Adipocyte (in vitro differentiated cells): ENCODE data around the gene PLPP7.
A peak's percentile ranks its signal among the peaks of the same experiment; 100 is the strongest.

Experiments
- DNase-seq: peaks from one replicate; pipeline ENCODE4 v3.0.0-alpha.2; 2015; ENCODE audit warnings: low read depth
- H3K27me3 ChIP-seq: replicated peaks from 2 replicates; pipeline ENCODE4 v1.7.0; 2013; ENCODE audit warnings: mild to moderate bottlenecking, low read length, moderate library complexity; ENCODE audit not compliant: control insufficient read depth, insufficient read depth
- H3K36me3 ChIP-seq: 2 replicates; pipeline ENCODE4 v1.7.0; 2013; ENCODE audit warnings: low read length, mild to moderate bottlenecking, moderate library complexity; ENCODE audit not compliant: control insufficient read depth, insufficient read depth, severe bottlenecking
- H3K4me1 ChIP-seq: 2 replicates; pipeline ENCODE4 v1.7.0; 2013; ENCODE audit warnings: mild to moderate bottlenecking, low read length, moderate library complexity; ENCODE audit not compliant: control insufficient read depth, insufficient read depth
- H3K4me3 ChIP-seq: 2 replicates; pipeline ENCODE4 v1.7.0; 2013; ENCODE audit warnings: mild to moderate bottlenecking, low read length, moderate library complexity
- H3K9ac ChIP-seq: 2 replicates; pipeline ENCODE4 v1.7.0; 2013; ENCODE audit warnings: mild to moderate bottlenecking, low read length, moderate library complexity
- H3K9me3 ChIP-seq: 2 replicates; pipeline ENCODE4 v1.7.0; 2013; ENCODE audit warnings: mild to moderate bottlenecking, low read length, moderate library complexity; ENCODE audit not compliant: control insufficient read depth

Gene PLPP7

DNA sequence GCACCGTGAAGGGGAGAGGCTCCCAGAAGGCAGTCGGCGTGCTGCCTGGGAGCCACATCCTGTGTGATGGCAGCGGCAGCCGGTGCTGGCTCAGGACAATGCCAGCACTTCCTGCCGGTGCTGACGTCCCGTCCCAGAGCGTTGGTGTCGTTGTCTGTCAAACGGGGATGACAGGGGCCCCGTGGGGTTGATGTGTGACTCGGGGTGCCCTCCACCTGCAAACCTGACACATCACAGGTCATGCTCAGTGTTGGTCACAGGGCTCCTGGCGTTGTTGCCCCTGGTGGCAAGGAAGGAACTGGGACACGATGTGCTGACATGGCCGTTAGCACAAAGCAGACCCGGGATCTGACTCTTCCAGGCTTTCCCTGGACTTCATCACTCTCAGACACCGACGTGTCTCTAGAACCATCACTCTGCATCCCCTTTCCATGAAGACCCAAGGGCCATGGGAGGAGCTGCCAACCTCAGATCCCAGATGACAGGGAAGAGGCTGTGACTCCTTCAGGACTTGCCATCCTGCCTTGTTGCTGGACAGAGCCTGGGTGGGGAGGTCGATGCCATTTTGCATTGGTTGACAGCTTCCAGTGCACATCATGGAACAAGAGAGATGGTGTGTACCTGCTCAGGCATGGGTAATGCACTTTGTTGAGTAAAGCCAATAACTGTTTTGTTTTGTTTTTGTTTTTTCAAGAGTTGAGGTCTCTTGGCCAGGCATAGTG is 21.5 kb downstream of the PLPP7 start:
- DNase-seq, result no peak
- no peaks in the 10 kb centered on the region for H3K9me3 ChIP-seq
- peaks cover 5% of the 10 kb centered on the region for H3K27me3 ChIP-seq

DNA sequence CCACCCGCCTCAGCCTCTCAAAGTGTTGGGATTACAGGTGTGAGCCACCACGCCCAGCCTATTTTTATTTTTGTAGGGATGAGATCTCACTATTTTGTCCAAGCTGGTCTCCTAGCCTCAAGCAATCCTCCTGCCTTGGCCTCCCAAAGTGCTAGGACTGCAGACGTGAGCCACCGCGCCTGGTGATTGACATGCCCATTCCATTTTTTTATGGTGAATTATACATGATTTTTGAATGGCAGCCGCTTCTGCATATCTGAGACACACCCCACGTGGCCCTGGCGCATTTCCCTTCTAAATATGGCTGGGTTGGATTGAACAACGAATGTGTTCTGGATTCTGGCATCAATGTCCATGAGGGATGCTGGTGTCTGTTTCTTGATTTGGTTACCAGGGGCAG is 22.7 kb downstream of the PLPP7 start:
- DNase-seq, result no peak
- Histone ChIP-seq H3K4me3 (no peak overlapping the region), H3K9ac (no peak overlapping the region), H3K9me3 (no peaks in the 10 kb centered on the region), H3K36me3 (no peaks in the 10 kb centered on the region), H3K27me3 (peaks cover 5% of the 10 kb centered on the region), H3K4me1 (no peaks in the 10 kb centered on the region)

More for the DNA sequence above, 21.5 kb downstream of the PLPP7 start:
- Histone ChIP-seq H3K4me1 (no peaks in the 10 kb centered on the region), H3K4me3 (no peak overlapping the region), H3K36me3 (no peaks in the 10 kb centered on the region), H3K9ac (no peak overlapping the region)

DNA sequence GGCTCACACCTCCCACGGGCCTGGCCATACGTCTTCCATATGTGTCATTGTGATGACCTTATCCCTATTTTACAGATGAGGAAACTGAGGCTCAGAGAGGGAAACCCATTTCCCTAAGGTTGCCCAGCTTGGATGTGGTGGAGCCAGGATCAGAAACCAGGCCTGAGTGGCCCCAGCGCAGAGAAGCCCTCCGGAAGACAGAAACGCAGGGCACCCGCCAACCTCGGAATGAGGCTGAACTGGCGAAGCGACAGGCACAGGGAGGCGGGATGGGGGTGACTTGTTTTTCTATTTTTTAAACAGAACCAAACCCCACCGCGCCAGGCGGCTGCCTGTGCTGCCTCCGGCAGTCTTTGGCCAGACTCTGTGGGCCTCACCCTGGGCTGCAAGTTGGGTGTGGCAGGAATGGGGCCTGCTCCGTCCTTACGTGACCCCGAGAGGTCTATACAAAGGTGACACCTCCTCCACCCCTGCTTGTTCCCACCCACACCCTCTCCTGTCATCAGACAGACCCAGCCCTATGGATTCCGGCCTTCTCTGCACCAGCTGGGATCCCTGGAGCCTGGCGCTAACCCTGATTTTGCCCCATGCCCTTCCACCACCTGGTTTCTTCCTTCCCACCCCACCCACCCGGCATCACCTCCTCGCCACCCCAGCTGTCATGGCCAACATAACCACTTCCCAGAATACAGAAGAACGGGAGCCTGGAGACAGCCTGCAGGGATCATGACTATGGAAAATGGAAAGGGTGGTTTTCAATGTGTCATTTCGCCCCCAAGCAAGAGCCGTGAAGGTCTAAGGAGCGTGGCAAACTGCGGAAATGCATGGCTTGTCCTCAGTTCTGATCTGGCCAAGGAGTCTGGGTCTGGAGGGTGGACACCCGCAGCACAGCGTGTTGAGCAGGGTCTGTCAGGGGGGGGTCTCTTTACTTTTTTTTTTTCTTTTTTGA is 23.6 kb downstream of the PLPP7 start:
- Histone ChIP-seq H3K9ac (no peak overlapping the region), H3K27me3 (peaks cover 5% of the 10 kb centered on the region), H3K36me3 (no peaks in the 10 kb centered on the region), H3K4me1 (peaks cover 2% of the 10 kb centered on the region), H3K9me3 (no peaks in the 10 kb centered on the region), H3K4me3 (no peak overlapping the region)
- no peak for DNase-seq

GRCh38 chr9:131318231-131319085 is 28.9 kb downstream of the PLPP7 start:
- H3K36me3 ChIP-seq, result no peaks in the 10 kb centered on the region
- no peak overlapping the region for H3K4me3 ChIP-seq
- H3K9me3 ChIP-seq, result no peaks in the 10 kb centered on the region
- no peak overlapping the region for H3K9ac ChIP-seq
- H3K4me1 ChIP-seq, result peaks cover 7% of the 10 kb centered on the region
- H3K27me3 ChIP-seq, result peaks cover 5% of the 10 kb centered on the region
- DNase-seq, result no peak

DNA sequence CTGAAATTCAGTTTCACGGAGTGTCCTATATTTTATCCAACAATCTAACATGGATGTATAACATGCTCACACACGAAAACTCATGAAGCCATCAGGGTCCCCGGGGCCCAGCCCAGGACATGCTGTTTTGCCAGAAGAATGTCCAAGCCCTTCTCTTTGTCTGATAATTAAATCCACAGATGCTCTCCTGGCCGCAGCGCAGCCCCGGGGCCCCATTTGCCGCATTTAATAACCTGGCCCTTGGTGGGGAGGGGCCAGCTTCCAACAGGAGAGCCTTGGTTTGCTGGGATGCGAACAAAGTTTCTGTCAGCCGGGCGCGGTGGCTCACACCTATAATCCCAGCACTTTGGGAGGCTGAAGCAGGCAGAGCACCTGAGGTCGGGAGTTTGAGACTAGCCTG is 30.0 kb downstream of the PLPP7 start:
- H3K9me3 ChIP-seq, result no peaks in the 10 kb centered on the region
- H3K36me3 ChIP-seq, result no peaks in the 10 kb centered on the region
- no peak for DNase-seq
- H3K4me3 ChIP-seq, result no peak overlapping the region
- no peak overlapping the region for H3K9ac ChIP-seq
- H3K27me3 ChIP-seq, result peaks cover 5% of the 10 kb centered on the region
- H3K4me1 ChIP-seq, result peaks cover 7% of the 10 kb centered on the region

- Histone ChIP-seq H3K4me1 (peaks cover 7% of the 10 kb centered on the region), H3K36me3 (no peaks in the 10 kb centered on the region), H3K4me3 (no peak overlapping the region), H3K9ac (peak overlapping the region; percentile 29), H3K9me3 (no peaks in the 10 kb centered on the region), H3K27me3 (peaks cover 5% of the 10 kb centered on the region)
- no peak for DNase-seq
Observed at GRCh38 chr9:131320031-131320685, 30.6 kb downstream of the PLPP7 start.

DNA sequence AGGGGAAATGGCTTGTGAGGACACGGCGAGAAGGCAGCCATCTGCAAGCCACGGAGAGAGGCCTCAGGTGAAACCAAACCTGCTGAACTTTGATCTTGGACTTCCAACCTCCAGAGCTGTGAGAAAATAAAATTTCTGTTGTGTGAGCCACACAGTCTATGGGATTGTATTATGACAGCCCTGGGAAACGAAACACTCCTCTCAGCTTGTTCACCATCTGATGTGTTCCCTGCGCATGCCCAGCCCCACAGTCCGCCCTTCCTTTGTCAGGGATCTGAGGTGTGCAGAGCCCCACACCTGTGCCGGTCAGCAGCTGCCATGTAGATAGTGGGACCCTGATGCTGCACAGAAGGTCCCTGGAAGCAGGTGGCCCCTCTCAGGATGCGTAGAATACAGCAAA is 34.1 kb downstream of the PLPP7 start:
- H3K4me1 ChIP-seq, result peaks cover 10% of the 10 kb centered on the region

GRCh38 chr9:131324736-131325679 is 35.5 kb downstream of the PLPP7 start:
- DNase-seq, result no peak
- no peak overlapping the region for H3K9ac ChIP-seq

More for the DNA sequence above, 34.1 kb downstream of the PLPP7 start:
- no peak overlapping the region for H3K9ac ChIP-seq
- DNase-seq, result no peak
- no peaks in the 10 kb centered on the region for H3K9me3 ChIP-seq
- H3K27me3 ChIP-seq, result no peaks in the 10 kb centered on the region
- H3K4me3 ChIP-seq, result no peak overlapping the region
- H3K36me3 ChIP-seq, result no peaks in the 10 kb centered on the region

DNA sequence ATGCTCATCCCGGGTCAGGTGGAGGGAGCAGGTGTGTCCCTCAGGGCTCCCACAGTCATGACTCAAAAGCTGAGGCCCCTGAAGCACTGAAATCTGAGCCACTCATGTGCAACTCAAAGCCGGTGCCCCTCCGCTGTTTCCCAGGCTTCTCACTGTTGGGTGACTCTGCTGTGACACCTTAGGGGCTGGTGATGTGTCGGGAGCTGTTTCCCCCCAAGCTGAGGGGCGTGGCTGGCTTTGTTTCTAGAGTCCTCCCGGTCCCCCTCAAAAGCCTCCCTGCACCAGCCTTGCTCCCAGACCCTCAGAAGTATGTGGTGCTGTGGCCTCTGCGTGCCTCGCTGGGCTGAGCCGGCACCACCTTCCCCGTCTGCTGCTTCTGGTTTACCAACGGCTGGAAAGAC is 39.7 kb downstream of the PLPP7 start:
- H3K27me3 ChIP-seq, result no peaks in the 10 kb centered on the region
- H3K4me1 ChIP-seq, result peaks cover 6% of the 10 kb centered on the region
- H3K9me3 ChIP-seq, result no peaks in the 10 kb centered on the region
- DNase-seq, result no peak
- no peaks in the 10 kb centered on the region for H3K36me3 ChIP-seq
- H3K9ac ChIP-seq, result no peak overlapping the region
- no peak overlapping the region for H3K4me3 ChIP-seq

More at GRCh38 chr9:131324736-131325679, 35.5 kb downstream of the PLPP7 start:
- H3K4me1 ChIP-seq, result peaks cover 10% of the 10 kb centered on the region
- no peaks in the 10 kb centered on the region for H3K9me3 ChIP-seq
- no peak overlapping the region for H3K4me3 ChIP-seq
- no peaks in the 10 kb centered on the region for H3K27me3 ChIP-seq
- H3K36me3 ChIP-seq, result no peaks in the 10 kb centered on the region
